ACC112 (cell line): ENCODE results near the gene ELOVL6.
"Not testable (repeated sequence)": the region's sequence is repeated elsewhere in the genome, so short reads cannot be mapped to it uniquely, and the experiment has no call there.

Experiments
- H2AFZ ChIP-seq: fragments of 200-600 bp; sonication (generic); one replicate; pipeline ENCODE4 v1.6.0; 2017; ENCODE audit warnings: antibody characterized with exemption, low read length; ENCODE audit not compliant: unreplicated experiment
- H3K27ac ChIP-seq: fragments of 200-600 bp; sonication (generic); 2 replicates; pipeline ENCODE4 v1.5.1; 2014; ENCODE audit warnings: low read depth, mild to moderate bottlenecking, antibody characterized with exemption, low read length, moderate library complexity
- H3K27me3 ChIP-seq: fragments of 200-600 bp; sonication (generic); 2 replicates; pipeline ENCODE4 v1.6.1; 2014; ENCODE audit warnings: mild to moderate bottlenecking, antibody characterized with exemption, low read length, moderate library complexity, mixed read lengths; ENCODE audit not compliant: insufficient read depth
- H3K36me3 ChIP-seq: fragments of 200-600 bp; sonication (generic); 2 replicates; pipeline ENCODE4 v1.6.1; 2016; ENCODE audit warnings: mild to moderate bottlenecking, antibody characterized with exemption, low read length, moderate library complexity, mixed read lengths; ENCODE audit not compliant: insufficient read depth
- H3K4me1 ChIP-seq: fragments of 200-600 bp; sonication (generic); one replicate; pipeline ENCODE4 v1.6.1; 2016; ENCODE audit warnings: low read length, mixed read lengths; ENCODE audit not compliant: insufficient read depth, unreplicated experiment, control insufficient read depth
- H3K4me3 ChIP-seq: fragments of 200-600 bp; sonication (generic); 2 replicates; pipeline ENCODE4 v1.5.1; 2014; ENCODE audit warnings: mild to moderate bottlenecking, low read depth, low read length
- H3K79me2 ChIP-seq: fragments of 200-600 bp; sonication (generic); one replicate; pipeline ENCODE4 v1.6.0; 2016; ENCODE audit warnings: low read length; ENCODE audit not compliant: control insufficient read depth, unreplicated experiment, insufficient read depth

ELOVL6 gene

DNA sequence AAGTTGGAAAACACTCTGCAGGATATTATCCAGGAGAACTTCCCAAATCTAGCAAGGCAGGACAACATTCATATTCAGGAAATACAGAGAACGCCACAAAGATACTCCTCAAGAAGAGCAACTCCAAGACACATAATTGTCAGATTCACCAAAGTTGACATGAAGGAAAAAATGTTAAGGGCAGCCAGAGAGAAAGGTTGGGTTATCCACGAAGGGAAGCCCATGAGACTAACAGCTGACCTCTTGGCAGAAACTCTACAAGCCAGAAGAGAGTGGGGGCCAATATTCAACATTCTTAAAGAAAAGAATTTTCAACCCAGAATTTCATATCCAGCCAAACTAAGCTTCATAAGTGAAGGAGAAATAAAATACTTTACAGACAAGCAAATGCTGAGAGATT lies 120.3 kb downstream of the ELOVL6 start:
- not testable (repeated sequence) for H3K4me1 ChIP-seq, H3K4me3 ChIP-seq, H3K27ac ChIP-seq, H3K79me2 ChIP-seq, H2AFZ ChIP-seq, H3K36me3 ChIP-seq, H3K27me3 ChIP-seq

DNA sequence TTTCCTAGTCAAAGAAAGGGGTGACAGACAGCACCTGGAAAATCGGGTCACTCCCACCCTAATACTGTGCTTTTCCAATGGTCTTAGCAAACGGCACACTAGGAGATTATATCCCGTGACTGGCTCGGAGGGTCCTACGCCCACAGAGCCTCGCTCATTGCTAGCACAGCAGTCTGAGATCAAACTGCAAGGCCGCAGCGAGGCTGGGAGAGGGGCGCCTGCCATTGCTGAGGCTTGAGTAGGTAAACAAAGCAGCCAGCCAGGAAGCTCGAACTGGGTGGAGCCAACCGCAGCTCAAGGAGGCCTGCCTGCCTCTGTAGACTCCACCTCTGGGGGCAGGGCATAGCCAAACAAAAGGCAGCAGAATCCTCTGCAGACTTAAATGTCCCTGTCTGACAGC lies 121.6 kb downstream of the ELOVL6 start:
- not testable (repeated sequence) for H3K36me3 ChIP-seq, H3K27ac ChIP-seq, H3K27me3 ChIP-seq, H3K4me3 ChIP-seq, H3K79me2 ChIP-seq, H3K4me1 ChIP-seq, H2AFZ ChIP-seq

DNA sequence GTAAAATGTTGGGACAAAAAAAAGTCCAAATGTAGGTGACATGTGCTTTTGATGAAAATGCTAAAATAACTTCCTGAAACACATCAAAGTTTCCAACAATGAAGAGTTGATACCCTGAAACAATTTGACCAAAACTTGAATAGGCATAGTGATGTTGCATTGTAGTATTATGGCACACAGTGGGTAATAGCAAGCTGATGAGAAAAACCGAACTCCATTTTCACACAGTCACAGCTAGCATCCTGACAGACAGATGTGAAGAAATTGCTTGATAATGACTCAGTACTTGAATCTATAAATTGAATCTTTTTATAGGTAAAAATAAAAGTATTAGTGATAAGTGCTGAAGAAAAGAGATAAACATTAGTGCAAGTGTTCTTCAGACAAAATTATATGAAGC lies 122.5 kb downstream of the ELOVL6 start:
- no peak overlapping the region for H3K27ac ChIP-seq
- no peak overlapping the region for H2AFZ ChIP-seq
- no peak overlapping the region for H3K4me3 ChIP-seq
- no peaks in the 10 kb centered on the region for H3K4me1 ChIP-seq
- no peaks in the 10 kb centered on the region for H3K27me3 ChIP-seq
- H3K36me3 ChIP-seq: no peaks in the 10 kb centered on the region
- no peaks in the 10 kb centered on the region for H3K79me2 ChIP-seq

DNA sequence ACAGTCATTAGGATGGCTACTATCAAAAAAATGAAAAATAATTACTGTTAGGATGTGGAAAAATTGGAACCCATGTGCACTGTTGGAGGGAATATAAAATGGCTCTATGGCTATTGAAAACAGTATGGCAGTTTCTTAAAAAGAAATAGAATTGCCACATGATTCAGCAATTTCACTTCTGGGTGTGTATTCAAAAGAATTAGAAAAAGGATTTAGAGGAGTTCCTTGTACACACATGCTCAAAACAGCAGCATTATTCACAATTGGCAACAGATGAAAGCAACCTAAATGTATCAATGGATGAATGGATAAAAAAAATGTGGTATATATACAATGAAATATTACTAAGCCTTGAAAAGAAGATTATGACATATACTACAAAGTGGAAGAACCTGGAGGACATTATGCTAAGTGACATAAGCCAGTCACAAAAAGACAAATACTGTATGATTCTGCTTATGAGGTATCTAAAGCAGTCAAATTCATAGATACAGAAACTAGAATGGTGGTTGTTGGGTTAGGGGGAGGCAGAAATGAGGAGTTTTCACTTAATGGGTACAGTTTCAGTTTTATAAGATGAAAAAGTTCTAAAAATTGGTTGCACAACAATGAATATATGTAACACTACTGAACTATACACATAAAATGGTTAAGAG lies 123.2 kb downstream of the ELOVL6 start:
- Histone ChIP-seq H3K36me3 (no peaks in the 10 kb centered on the region), H3K79me2 (no peaks in the 10 kb centered on the region), H3K4me1 (no peaks in the 10 kb centered on the region), H3K27me3 (no peaks in the 10 kb centered on the region), H3K27ac (no peak overlapping the region), H2AFZ (no peak overlapping the region), H3K4me3 (no peak overlapping the region)

DNA sequence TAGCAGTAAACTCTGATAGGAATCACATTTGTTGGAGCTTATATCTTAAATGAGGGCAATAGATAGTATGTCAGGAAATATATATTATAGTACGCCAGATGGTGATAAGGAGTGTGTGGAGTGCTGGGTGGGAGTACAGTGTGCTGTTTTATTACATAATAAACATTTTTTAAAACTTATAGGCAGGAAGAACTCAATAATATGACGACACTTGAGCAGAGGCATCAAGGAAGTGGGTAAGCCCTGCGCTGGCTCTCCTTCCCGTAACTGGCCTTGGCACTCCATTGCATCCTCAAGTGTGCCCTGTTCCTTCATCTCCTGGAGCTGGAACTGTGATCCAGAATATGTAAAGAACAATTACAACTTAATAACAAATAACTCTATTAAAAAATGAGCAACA lies 123.8 kb downstream of the ELOVL6 start:
- Histone ChIP-seq H3K36me3 (no peaks in the 10 kb centered on the region), H3K4me3 (no peak overlapping the region), H3K27me3 (no peaks in the 10 kb centered on the region), H2AFZ (no peak overlapping the region), H3K27ac (no peak overlapping the region), H3K79me2 (no peaks in the 10 kb centered on the region), H3K4me1 (no peaks in the 10 kb centered on the region)

DNA sequence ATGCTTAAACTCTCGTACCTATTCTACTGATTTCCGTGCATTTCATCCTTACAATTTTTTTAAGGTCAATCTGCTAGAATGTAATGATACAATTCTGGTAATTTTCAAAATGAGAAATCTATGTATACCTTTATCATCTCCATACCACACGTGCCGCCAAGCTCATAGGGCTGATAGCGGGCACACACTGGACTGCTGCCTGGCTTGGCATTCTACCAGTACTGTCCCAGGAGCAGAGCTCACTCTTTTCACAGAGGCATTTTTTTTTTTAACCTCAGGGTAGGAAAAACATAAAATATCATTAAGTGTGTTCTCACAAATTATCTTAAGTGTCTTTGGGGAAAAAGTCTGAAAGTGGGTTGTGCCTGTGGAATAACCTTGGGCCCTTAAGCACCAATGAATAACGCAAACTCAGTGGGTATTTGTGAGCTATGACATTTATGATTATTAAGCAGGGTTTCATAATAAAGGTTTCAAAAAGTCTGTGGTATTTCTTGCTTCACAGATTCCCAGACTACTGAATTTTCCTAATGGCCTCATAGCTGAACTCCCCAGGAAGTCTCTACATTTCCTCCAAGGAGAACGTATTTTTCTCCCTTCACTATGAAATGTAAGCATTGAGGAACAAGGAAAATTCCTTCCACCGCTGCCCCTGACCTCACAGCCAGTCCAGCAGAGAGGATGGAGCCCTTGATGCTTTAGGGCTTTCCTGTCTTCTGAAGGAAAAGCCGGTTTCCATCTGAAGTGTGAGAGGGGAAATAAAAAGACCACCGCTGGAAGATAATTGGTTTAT lies 125.2 kb downstream of the ELOVL6 start:
- no peak overlapping the region for H2AFZ ChIP-seq
- no peak overlapping the region for H3K4me3 ChIP-seq
- H3K36me3 ChIP-seq: no peaks in the 10 kb centered on the region
- no peaks in the 10 kb centered on the region for H3K79me2 ChIP-seq
- no peak overlapping the region for H3K27ac ChIP-seq
- H3K4me1 ChIP-seq: no peaks in the 10 kb centered on the region
- H3K27me3 ChIP-seq: no peaks in the 10 kb centered on the region

DNA sequence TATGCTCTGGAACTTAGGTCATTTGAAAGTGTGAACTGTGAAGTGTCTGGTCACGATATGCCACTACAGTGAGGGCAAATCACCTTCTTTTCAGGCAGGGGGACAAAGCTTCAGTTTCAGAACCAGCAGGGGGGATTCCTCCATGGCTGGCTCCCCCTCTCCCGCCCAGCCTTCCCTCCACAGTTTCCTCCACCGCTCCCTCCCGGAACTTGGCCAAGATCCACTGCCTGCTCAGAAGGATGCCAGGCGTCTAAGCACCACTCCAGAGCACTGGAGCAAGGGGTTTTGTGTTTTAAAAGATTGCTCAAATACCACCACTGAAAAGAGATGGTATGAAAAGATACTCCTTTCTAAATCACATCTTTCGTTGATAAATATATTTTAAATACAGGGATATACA lies 126.9 kb downstream of the ELOVL6 start:
- Histone ChIP-seq H3K79me2 (no peaks in the 10 kb centered on the region), H3K27ac (no peak overlapping the region), H3K27me3 (no peaks in the 10 kb centered on the region), H2AFZ (no peak overlapping the region), H3K4me1 (no peaks in the 10 kb centered on the region), H3K4me3 (no peak overlapping the region), H3K36me3 (no peaks in the 10 kb centered on the region)

DNA sequence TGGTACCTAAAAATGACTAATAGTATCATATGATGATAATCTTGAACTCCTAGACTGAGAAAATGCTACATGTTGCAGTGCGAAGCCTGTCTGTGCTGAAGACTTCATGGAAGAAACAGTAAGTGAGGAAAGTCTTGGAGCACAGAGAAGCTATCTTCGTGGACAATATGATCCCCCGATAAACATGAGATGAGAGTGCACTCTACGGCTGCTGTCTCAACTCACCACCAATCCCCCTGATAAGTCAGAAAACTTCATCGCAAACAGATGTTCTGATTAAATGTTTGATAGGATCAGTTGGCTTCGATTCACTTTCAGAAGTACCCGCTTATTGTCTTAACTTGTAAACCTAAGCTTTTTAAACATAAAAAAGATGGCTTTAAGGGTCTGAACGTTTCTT lies 130.2 kb downstream of the ELOVL6 start:
- Histone ChIP-seq H3K36me3 (no peaks in the 10 kb centered on the region), H3K79me2 (no peaks in the 10 kb centered on the region), H3K27ac (no peak overlapping the region), H3K4me1 (no peaks in the 10 kb centered on the region), H3K27me3 (no peaks in the 10 kb centered on the region), H3K4me3 (no peak overlapping the region), H2AFZ (no peak overlapping the region)

DNA sequence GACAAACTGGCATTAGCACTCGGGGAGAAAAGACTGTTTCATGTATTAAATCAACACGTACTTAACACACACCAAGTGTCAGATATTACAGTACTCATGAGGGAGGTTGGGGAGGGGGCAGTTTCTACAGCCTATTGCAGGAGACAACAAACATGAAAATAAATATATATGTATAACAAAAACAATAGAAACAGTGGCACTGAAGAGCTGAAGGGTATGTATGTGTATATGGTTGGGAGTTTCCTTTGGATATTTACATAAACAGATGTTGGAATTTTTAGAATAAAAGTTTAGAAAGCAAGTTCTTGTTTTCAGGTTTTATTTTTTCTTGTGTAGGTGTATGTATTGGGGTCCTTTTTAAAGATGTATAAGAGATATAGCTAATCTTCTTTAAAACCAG lies 133.5 kb downstream of the ELOVL6 start:
- no peak overlapping the region for H2AFZ ChIP-seq
- H3K79me2 ChIP-seq: no peaks in the 10 kb centered on the region
- no peaks in the 10 kb centered on the region for H3K27me3 ChIP-seq
- H3K4me1 ChIP-seq: peaks cover 6% of the 10 kb centered on the region
- no peak overlapping the region for H3K4me3 ChIP-seq
- no peaks in the 10 kb centered on the region for H3K36me3 ChIP-seq
- no peak overlapping the region for H3K27ac ChIP-seq

DNA sequence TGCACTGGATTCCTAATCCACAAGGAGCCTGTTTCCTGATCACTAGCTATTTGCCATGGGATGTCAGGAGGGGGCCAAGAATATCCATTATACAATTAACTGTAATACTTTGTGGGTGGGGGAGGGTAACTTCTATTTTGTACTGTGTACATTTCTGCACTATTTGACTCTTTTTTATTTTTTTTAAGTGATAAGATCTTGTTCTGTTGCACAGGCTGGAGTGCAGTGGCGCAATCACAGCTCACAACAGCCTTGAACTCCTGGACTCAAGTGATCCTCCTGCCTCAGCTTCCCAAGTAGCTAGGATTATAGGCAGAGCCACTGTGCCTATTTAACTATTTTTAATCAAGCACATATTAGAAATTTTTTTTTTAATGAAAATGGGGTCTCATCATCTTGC lies 134.1 kb downstream of the ELOVL6 start:
- Histone ChIP-seq H3K36me3 (no peaks in the 10 kb centered on the region), H3K27me3 (no peaks in the 10 kb centered on the region), H3K27ac (no peak overlapping the region)

DNA sequence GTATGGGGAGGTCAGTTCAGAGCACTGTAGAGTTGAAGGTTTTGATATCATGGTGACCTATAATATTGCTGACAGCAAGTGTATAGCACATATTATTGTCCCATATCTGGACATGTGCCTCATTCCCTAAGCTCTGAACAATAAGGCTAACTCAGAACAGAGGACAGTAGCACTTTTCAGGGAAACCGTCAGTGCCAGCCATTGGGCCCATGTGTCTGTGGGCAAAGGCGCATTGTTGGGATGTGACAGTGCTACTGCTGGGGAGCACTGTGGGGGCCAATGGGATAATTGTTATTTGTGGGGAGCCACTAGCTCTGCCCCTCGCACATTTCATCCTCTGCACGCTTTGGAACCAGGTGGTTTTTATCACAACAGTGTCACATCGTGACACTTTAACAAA lies 136.2 kb downstream of the ELOVL6 start:
- Histone ChIP-seq H3K27me3 (no peaks in the 10 kb centered on the region), H3K4me3 (no peak overlapping the region), H2AFZ (no peak overlapping the region), H3K4me1 (peaks cover 18% of the 10 kb centered on the region), H3K79me2 (no peaks in the 10 kb centered on the region), H3K36me3 (no peaks in the 10 kb centered on the region), H3K27ac (no peak overlapping the region)

More for the DNA sequence above, 134.1 kb downstream of the ELOVL6 start:
- H3K79me2 ChIP-seq: no peaks in the 10 kb centered on the region
- H2AFZ ChIP-seq: no peak overlapping the region
- H3K4me3 ChIP-seq: no peak overlapping the region
- H3K4me1 ChIP-seq: peaks cover 13% of the 10 kb centered on the region
